Gastrocnemius medialis (tissue), 4 donors: Measurements from ENCODE around the gene LCORL.

ENCODE experiments used
- CTCF ChIP-seq, 5 experiments: fragments of 450-650 bp in 3 of 5; fragments of 200-600 bp in 2 of 5; sonication (generic) in 2 of 5; IDR thresholded peaks in 4 of 5; conservative IDR thresholded peaks in 1 of 5; 1 replicate in 4 of 5; 2 replicates in 1 of 5; pipeline ENCODE4 v1.5.1; 2016 to 2019; ENCODE audit warnings: antibody characterized with exemption in 5 of 5, mild to moderate bottlenecking in 3 of 5, moderate library complexity in 3 of 5
- POLR2A ChIP-seq, 2 donors: fragments of 450-650 bp; IDR thresholded peaks; one replicate each; pipeline ENCODE4 v1.6.1; 2017; ENCODE audit warnings: antibody characterized with exemption in 2 of 2, mild to moderate bottlenecking in 2 of 2, moderate library complexity in 2 of 2

GRCh38 chr4:17961249-17961648 lies 60.3 kb downstream of the LCORL start:
- TF ChIP-seq POLR2A (IDR thresholded peaks at IDR 0.05) (no peak), CTCF (IDR thresholded peaks at IDR 0.05 in 4 of 5, conservative IDR thresholded peaks at IDR 0.05 in 1 of 5) (no peak)
